GM12875 (cell line): ENCODE results near the gene VIPR2.

Source experiments
- H3K4me3 ChIP-seq: one replicate; pipeline ENCODE4 v1.5.1; 2011; ENCODE audit warnings: low read depth, low read length, control low read depth
- CTCF ChIP-seq: IDR thresholded peaks from 2 replicates; pipeline ENCODE4 v1.5.1; 2011; ENCODE audit warnings: low read depth, mild to moderate bottlenecking, control low read depth, inconsistent platforms, low read length, moderate library complexity, borderline replicate concordance; ENCODE audit not compliant: insufficient read depth

Gene VIPR2

DNA sequence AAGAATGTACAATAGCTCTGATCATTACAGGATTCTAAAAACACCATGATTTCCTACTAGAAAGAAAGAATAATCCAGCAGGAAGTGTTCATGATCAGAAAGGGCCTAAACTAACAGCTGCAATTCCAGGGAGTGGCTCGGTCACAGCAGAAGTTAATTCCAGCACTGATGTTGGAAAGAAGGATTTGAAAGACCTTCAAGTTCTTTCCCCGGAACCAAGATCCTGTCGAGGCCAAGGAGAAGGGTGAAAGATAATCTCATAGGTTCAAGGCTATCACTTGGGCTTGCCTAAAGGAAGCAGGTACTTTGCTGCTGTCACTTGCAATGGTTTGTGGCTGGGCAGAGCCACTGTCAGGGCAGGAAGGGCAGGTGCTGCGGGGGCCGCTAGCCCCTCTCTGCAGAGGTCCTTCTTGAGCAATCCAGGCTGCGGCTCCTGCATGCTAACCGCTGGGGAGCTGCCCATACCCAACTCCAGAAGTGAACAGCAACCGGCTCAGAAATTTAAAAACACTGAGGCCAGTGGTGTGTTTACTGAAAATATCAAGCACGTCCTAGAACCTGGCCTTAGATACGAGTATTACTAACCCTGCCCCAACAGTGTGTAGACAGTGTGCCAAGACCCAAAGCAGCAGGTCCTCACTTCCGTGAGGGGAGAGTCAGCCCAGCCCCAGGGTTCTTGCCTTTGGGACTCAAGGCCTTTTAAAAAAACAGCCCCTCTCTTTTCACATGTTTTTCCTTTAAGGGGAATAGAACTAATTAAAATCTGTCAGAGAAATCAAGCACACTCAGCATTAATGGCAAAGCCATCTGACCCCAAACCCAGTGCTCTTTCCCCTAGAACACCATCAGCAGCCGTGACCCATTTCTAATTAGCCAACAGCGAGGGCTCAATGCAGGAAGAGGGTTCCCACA lies 76.8 kb downstream of the VIPR2 start:
- H3K4me3 ChIP-seq = no peak overlapping the region
- TF ChIP-seq CTCF = no peak

GRCh38 chr7:159066816-159067575 lies 77.7 kb downstream of the VIPR2 start:
- no peak overlapping the region for H3K4me3 ChIP-seq

DNA sequence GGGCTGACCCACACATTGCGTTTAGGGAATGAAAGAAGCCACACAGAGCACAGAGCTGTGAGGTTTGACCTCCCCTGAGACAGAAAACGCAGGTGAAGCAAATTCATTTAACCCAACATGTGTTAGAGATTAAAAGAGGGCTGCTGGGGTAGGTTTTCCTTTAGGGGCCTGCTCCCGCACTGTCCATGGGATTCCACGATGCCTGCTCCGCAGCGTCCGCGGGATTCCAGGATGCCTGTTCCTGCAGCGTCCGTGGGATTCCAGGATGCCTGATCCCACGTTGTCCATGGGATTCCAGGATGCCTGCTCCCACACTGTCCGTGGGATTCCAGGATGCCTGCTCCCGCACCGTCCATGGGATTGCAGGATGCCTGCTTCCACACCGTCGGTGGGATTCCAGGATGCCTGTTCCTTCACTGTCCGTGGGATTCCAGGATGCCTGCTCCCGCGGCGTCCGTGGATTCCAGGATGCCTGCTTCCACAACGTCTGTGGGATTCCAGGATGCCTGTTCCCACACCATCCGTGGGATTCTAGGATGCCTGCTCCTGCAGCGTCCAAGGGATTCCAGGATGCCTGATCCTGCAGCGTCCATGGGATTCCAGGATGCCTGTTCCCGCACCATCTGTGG lies 78.7 kb downstream of the VIPR2 start:
- TF ChIP-seq CTCF = no peak
- H3K4me3 ChIP-seq = no peak overlapping the region

More at GRCh38 chr7:159066816-159067575, 77.7 kb downstream of the VIPR2 start:
- TF ChIP-seq CTCF = no peak

GRCh38 chr7:159064816-159065510 lies 79.7 kb downstream of the VIPR2 start:
- no peak for TF ChIP-seq CTCF
- H3K4me3 ChIP-seq = no peak overlapping the region

GRCh38 chr7:159064121-159064815 lies 80.4 kb downstream of the VIPR2 start:
- no peak overlapping the region for H3K4me3 ChIP-seq
- TF ChIP-seq CTCF = no peak

GRCh38 chr7:159063046-159063840 lies 81.4 kb downstream of the VIPR2 start:
- TF ChIP-seq CTCF = no peak

More at GRCh38 chr7:159063046-159063840, 81.4 kb downstream of the VIPR2 start:
- no peak overlapping the region for H3K4me3 ChIP-seq
